H9 (cell line): ENCODE measurements around the gene TBL2. TPM values are rescaled to one million over a fixed set of nuclear protein-coding genes. Genes with fewer than 3 reads are reported as not detected.

Source experiments
- DNase-seq: peaks from one replicate; pipeline ENCODE4 v3.0.0-alpha.2; 2017
- H2AFZ ChIP-seq: one replicate; pipeline ENCODE4 v1.6.1; 2013; ENCODE audit warnings: mild to moderate bottlenecking, low read length, control low read depth, moderate library complexity
- H2AK5ac ChIP-seq: 2 replicates; pipeline ENCODE4 v1.6.1; 2013; ENCODE audit warnings: low read length, control low read depth, mixed read lengths; ENCODE audit not compliant: insufficient read length
- H2BK120ac ChIP-seq: one replicate; pipeline ENCODE4 v1.6.1; 2013; ENCODE audit warnings: low read depth, mild to moderate bottlenecking, low read length, control low read depth, inconsistent platforms; ENCODE audit not compliant: poor library complexity, severe bottlenecking
- H2BK12ac ChIP-seq: 2 replicates; pipeline ENCODE4 v1.6.1; 2013; ENCODE audit warnings: low read length, control low read depth, mixed read lengths, low read depth; ENCODE audit not compliant: insufficient read length
- H2BK15ac ChIP-seq: 2 replicates; pipeline ENCODE4 v1.6.1; 2013; ENCODE audit warnings: low read depth, low read length, control low read depth
- H2BK20ac ChIP-seq: one replicate; pipeline ENCODE4 v1.6.1; 2013; ENCODE audit warnings: low read depth, mild to moderate bottlenecking, low read length, control low read depth, inconsistent platforms; ENCODE audit not compliant: poor library complexity, severe bottlenecking
- H2BK5ac ChIP-seq: 2 replicates; pipeline ENCODE4 v1.6.1; 2013; ENCODE audit warnings: low read length, control low read depth, mixed read lengths; ENCODE audit not compliant: insufficient read length
- H3K14ac ChIP-seq: 2 replicates; pipeline ENCODE4 v1.6.1; 2013; ENCODE audit warnings: low read length, control low read depth; ENCODE audit not compliant: insufficient read depth
- H3K18ac ChIP-seq: 2 replicates; pipeline ENCODE4 v1.6.1; 2013; ENCODE audit warnings: low read depth, mild to moderate bottlenecking, mixed read lengths, low read length, control low read depth; ENCODE audit not compliant: insufficient read length
- H3K23ac ChIP-seq: 2 replicates; pipeline ENCODE4 v1.6.1; 2013; ENCODE audit warnings: low read length, control low read depth, mixed read lengths, low read depth; ENCODE audit not compliant: insufficient read length
- H3K23me2 ChIP-seq: 2 replicates; pipeline ENCODE4 v1.6.1; 2013; ENCODE audit warnings: low read depth, mild to moderate bottlenecking, mixed read lengths, low read length, control low read depth; ENCODE audit not compliant: insufficient read length, poor library complexity, severe bottlenecking
- H3K27ac ChIP-seq: 2 replicates; pipeline ENCODE4 v1.5.1; 2013; ENCODE audit warnings: low read length, control low read depth, mixed read lengths, low read depth; ENCODE audit not compliant: insufficient read length
- H3K27me3 ChIP-seq: 2 replicates; pipeline ENCODE4 v1.6.1; 2013; ENCODE audit warnings: low read length, control low read depth, inconsistent platforms; ENCODE audit not compliant: insufficient read depth
- H3K4ac ChIP-seq: 2 replicates; pipeline ENCODE4 v1.6.1; 2013; ENCODE audit warnings: low read depth, mild to moderate bottlenecking, control low read depth, inconsistent platforms, low read length, moderate library complexity
- H3K4me1 ChIP-seq: 2 replicates; pipeline ENCODE4 v1.6.1; 2013; ENCODE audit warnings: low read length, control low read depth, inconsistent platforms; ENCODE audit not compliant: insufficient read depth
- H3K4me2 ChIP-seq: 2 replicates; pipeline ENCODE4 v1.6.1; 2013; ENCODE audit warnings: low read length, control low read depth, mixed read lengths; ENCODE audit not compliant: insufficient read length, insufficient read depth
- H3K56ac ChIP-seq: 2 replicates; pipeline ENCODE4 v1.6.1; 2013; ENCODE audit warnings: low read depth, mild to moderate bottlenecking, mixed read lengths, low read length, control low read depth; ENCODE audit not compliant: insufficient read length
- H3K79me1 ChIP-seq: 2 replicates; pipeline ENCODE4 v1.6.1; 2013; ENCODE audit warnings: low read depth, mild to moderate bottlenecking, moderate library complexity, low read length, control low read depth, inconsistent platforms; ENCODE audit not compliant: insufficient read depth, poor library complexity, severe bottlenecking
- H3K79me2 ChIP-seq: 2 replicates; pipeline ENCODE4 v1.6.1; 2013; ENCODE audit warnings: low read length, control low read depth, inconsistent platforms; ENCODE audit not compliant: insufficient read depth
- H3K9ac ChIP-seq: 2 replicates; pipeline ENCODE4 v1.6.1; 2013; ENCODE audit warnings: low read length, control low read depth, mixed read lengths; ENCODE audit not compliant: insufficient read length; ENCODE audit errors: extremely low read depth
- H3K9me3 ChIP-seq: one replicate; pipeline ENCODE4 v1.6.1; 2013; ENCODE audit warnings: low read depth, low read length, inconsistent platforms; ENCODE audit not compliant: control insufficient read depth
- H3T11ph ChIP-seq: one replicate; pipeline ENCODE4 v1.6.1; 2013; ENCODE audit warnings: mild to moderate bottlenecking, low read length, control low read depth, inconsistent platforms
- H4K20me1 ChIP-seq: one replicate; pipeline ENCODE4 v1.6.1; 2013; ENCODE audit not compliant: control insufficient read depth, insufficient read length, insufficient read depth
- H4K5ac ChIP-seq: 2 replicates; pipeline ENCODE4 v1.6.1; 2013; ENCODE audit warnings: low read depth, mild to moderate bottlenecking, mixed read lengths, low read length, control low read depth; ENCODE audit not compliant: insufficient read length
- H4K8ac ChIP-seq: replicated peaks from 2 replicates; pipeline ENCODE4 v1.6.1; 2013; ENCODE audit warnings: low read length, control low read depth, mixed read lengths, low read depth; ENCODE audit not compliant: insufficient read length
- H4K91ac ChIP-seq: 2 replicates; pipeline ENCODE4 v1.6.1; 2013; ENCODE audit warnings: low read depth, mild to moderate bottlenecking, moderate library complexity, mixed read lengths, low read length, control low read depth; ENCODE audit not compliant: insufficient read length
- H3K27ac Mint-ChIP-seq, 3 experiments: 2 replicates in 2 of 3; 3 replicates in 1 of 3; pipeline ENCODE4 v1.8.0; 2020 to 2021; ENCODE audit warnings: mixed read lengths in 3 of 3, mild to moderate bottlenecking in 1 of 3, moderate library complexity in 1 of 3
- H3K27me3 Mint-ChIP-seq: 2 replicates; pipeline ENCODE4 v1.8.0; 2021; ENCODE audit warnings: low read depth, mild to moderate bottlenecking, moderate library complexity, mixed read lengths
- H3K36me3 Mint-ChIP-seq, 3 experiments: 2 replicates in 2 of 3; 3 replicates in 1 of 3; pipeline ENCODE4 v1.8.0; 2020 to 2021; ENCODE audit warnings: low read depth in 3 of 3, mixed read lengths in 3 of 3; ENCODE audit not compliant: insufficient read depth in 1 of 3
- H3K4me1 Mint-ChIP-seq, 2 experiments: 2 replicates each; pipeline ENCODE4 v1.8.0; 2020; ENCODE audit warnings: mixed read lengths in 2 of 2
- H3K4me3 Mint-ChIP-seq, 2 experiments: 2 replicates in 1 of 2; 3 replicates in 1 of 2; pipeline ENCODE4 v1.8.0; 2020 to 2021; ENCODE audit warnings: mild to moderate bottlenecking in 2 of 2, mixed read lengths in 2 of 2, moderate library complexity in 1 of 2
- H3K9me3 Mint-ChIP-seq, 2 experiments: 2 replicates in 1 of 2; 3 replicates in 1 of 2; pipeline ENCODE4 v1.8.0; 2020; ENCODE audit warnings: mild to moderate bottlenecking in 2 of 2, mixed read lengths in 2 of 2, moderate library complexity in 1 of 2
- CTCF ChIP-seq: fragments of 200-600 bp; sonication (generic); conservative IDR thresholded peaks from 3 replicates; pipeline ENCODE4 v1.8.0; 2021; ENCODE audit warnings: antibody characterized with exemption, mild to moderate bottlenecking
- WGBS: extraction: QIAGEN DNeasy Blood & Tissue Kit; methylation state at CpG from one replicate; pipeline ENCODE4 v1.1.7; 2013; ENCODE audit warnings: missing lambda C conversion rate, low lambda C conversion rate, mixed read lengths; ENCODE audit not compliant: insufficient read length; ENCODE audit errors: extremely low coverage; 5-methylcytosine and 5-hydroxymethylcytosine counted together
- total RNA-seq: library from RNA; stranded (reverse); gene quantifications from 2 replicates; pipeline ENCODE4 v1.2.1, GENCODE V29; 2021

Gene TBL2
- total RNA-seq, 1 experiment from 2014 or later: 26.7 TPM

DNA sequence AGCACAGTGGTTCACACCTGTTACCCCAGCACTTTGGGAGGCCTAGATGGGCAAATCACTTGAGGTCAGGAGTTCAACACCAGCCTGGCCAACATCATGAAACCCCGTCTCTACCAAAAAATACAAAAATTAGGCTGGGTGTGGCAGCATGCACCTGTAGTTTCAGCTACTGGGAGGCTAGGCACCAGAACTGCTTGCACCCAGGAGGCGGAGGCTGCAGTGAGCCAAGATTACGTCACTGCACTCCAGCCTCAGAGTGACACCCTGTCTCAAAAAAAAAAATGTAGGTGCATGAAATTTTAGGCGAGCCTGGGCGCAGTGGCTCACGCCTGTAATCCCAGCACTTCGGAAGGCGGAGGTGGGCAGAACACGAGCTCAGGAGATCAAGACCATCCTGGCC, 30.5 kb downstream of the TBL2 start:
- Mint-ChIP-seq H3K4me3 (no peak overlapping the region), H3K27me3 (no peaks in the 10 kb centered on the region), H3K4me1 (no peaks in the 10 kb centered on the region), H3K27ac (no peak overlapping the region), H3K36me3 (peaks cover 10 to 51% (median 34%) of the 10 kb centered on the region in 3 experiments; a peak in 6 of 7 replicates), H3K9me3 (no peaks in the 10 kb centered on the region)
- no peak overlapping the region for H2AK5ac ChIP-seq
- no peak overlapping the region for H3K27ac ChIP-seq
- H4K8ac ChIP-seq: no peak overlapping the region
- no peak overlapping the region for H3K4me2 ChIP-seq
- H2BK15ac ChIP-seq: no peak overlapping the region
- no peak for DNase-seq
- no peak overlapping the region for H3T11ph ChIP-seq
- H2AFZ ChIP-seq: no peak overlapping the region
- H4K20me1 ChIP-seq: no peaks in the 10 kb centered on the region
- H2BK120ac ChIP-seq: no peak overlapping the region
- no peaks in the 10 kb centered on the region for H3K27me3 ChIP-seq
- no peak overlapping the region for H4K5ac ChIP-seq
- H3K23ac ChIP-seq: no peak overlapping the region
- no peak overlapping the region for H3K18ac ChIP-seq
- H4K91ac ChIP-seq: no peak overlapping the region
- no peak overlapping the region for H3K14ac ChIP-seq
- TF ChIP-seq CTCF: no peak
- H3K4me1 ChIP-seq: no peaks in the 10 kb centered on the region
- no peak overlapping the region for H3K56ac ChIP-seq
- peaks cover 6% of the 10 kb centered on the region for H3K79me1 ChIP-seq
- no peak overlapping the region for H3K9ac ChIP-seq
- no peak overlapping the region for H2BK12ac ChIP-seq
- H3K4ac ChIP-seq: no peak overlapping the region
- H2BK20ac ChIP-seq: no peak overlapping the region
- H2BK5ac ChIP-seq: no peak overlapping the region
- H3K79me2 ChIP-seq: no peaks in the 10 kb centered on the region; the same call in 1 of the 2 replicates
- H3K9me3 ChIP-seq: no peaks in the 10 kb centered on the region
- H3K23me2 ChIP-seq: no peaks in the 10 kb centered on the region
- WGBS: no CpG with 5 or more reads among the region's 9 CpGs
